LNCaP clone FGC (cell line): ENCODE data around the gene DOCK6.

Source experiments
- DNase-seq: peaks from one replicate; pipeline ENCODE4 v3.0.0-alpha.2; 2011; ENCODE audit warnings: low read depth
- H3K4me3 ChIP-seq: 2 replicates; pipeline ENCODE4 v1.5.1; 2011; ENCODE audit warnings: mild to moderate bottlenecking, low read depth, low read length, control low read depth
- CTCF ChIP-seq: IDR thresholded peaks from 2 replicates; pipeline ENCODE4 v1.5.1; 2012; ENCODE audit warnings: mild to moderate bottlenecking; ENCODE audit not compliant: control insufficient read depth, insufficient read depth; ENCODE audit errors: extremely low read depth

DOCK6 gene

GRCh38 chr19:11267316-11268085 lies 5.2 kb upstream of the DOCK6 start:
- DNase-seq: no peak
- TF ChIP-seq CTCF: no peak
- H3K4me3 ChIP-seq: no peak overlapping the region

- no peak overlapping the region for H3K4me3 ChIP-seq
- TF ChIP-seq CTCF: no peak
- no peak for DNase-seq
Observed at GRCh38 chr19:11265785-11266236, 3.5 kb upstream of the DOCK6 start.

- no peak for TF ChIP-seq CTCF
- no peak overlapping the region for H3K4me3 ChIP-seq
- DNase-seq: no peak
Observed at GRCh38 chr19:11265177-11265784, 3.0 kb upstream of the DOCK6 start.

GRCh38 chr19:11264452-11265176 lies 2.3 kb upstream of the DOCK6 start:
- DNase-seq: no peak
- no peak for TF ChIP-seq CTCF
- H3K4me3 ChIP-seq: no peak overlapping the region

GRCh38 chr19:11263726-11264125 lies 1.4 kb upstream of the DOCK6 start:
- no peak for TF ChIP-seq CTCF
- DNase-seq: no peak
- no peak overlapping the region for H3K4me3 ChIP-seq

- H3K4me3 ChIP-seq: peak overlapping the region; percentile 60
- DNase-seq: no peak
- TF ChIP-seq CTCF: no peak
Observed at GRCh38 chr19:11261431-11261970, 823 bp downstream of the DOCK6 start.
